Measurements from ENCODE around the gene GIMAP7. TPM values are rescaled to one million over a fixed set of nuclear protein-coding genes. Genes with fewer than 3 reads are reported as not detected.
"Not testable (repeated sequence)": the region's sequence is repeated elsewhere in the genome, so short reads cannot be mapped to it uniquely, and the experiment has no call there.

Gene GIMAP7
- total RNA-seq, 3 donors from 2014 or later (not counting 1 experiment from before 2014, with no cell fraction given), result 66.3 to 100 (median 67.6) TPM

DNA sequence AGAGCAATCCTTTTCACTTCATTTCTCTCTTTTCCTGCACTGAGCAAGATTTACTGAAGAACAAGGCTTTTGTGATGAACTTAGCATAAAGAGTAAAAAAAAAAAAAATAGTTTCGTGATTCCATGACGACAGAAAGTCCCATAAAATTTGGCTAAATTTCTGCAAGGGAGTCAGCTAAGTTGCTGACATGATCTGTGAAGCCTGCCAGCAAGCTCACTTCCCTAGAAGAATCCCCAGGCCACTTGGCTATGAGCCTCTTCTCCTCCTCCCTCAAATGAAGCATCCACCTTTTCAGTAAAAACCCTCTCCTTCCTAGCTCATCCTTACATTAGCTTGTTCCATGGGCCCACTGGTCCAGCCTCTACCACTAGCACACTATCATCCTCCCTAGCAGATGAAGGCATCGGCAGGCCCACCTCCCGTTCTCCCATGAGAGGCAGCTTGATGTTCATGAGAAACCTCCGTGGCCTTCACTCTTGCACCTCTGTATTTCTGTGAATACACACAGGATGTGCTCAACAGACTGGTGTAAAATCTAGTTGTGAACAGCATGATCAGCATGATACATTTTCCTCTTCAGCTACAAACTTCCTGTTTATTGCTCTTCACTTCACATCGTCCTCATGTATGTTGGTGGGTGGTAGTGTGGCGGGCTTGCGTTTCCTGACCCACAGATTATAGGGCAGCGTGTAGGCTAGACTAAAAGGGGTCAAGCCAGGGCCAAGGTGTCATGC, 33.3 kb upstream of the GIMAP7 start:
- peak overlapping the region; percentile 96 to 97 for H3K27ac Mint-ChIP-seq
- peak overlapping the region; percentile 83 for H3K4me3 Mint-ChIP-seq
- H3K36me3 Mint-ChIP-seq, result peaks cover 23% of the 10 kb centered on the region
- TF ChIP-seq, protein P1, sequence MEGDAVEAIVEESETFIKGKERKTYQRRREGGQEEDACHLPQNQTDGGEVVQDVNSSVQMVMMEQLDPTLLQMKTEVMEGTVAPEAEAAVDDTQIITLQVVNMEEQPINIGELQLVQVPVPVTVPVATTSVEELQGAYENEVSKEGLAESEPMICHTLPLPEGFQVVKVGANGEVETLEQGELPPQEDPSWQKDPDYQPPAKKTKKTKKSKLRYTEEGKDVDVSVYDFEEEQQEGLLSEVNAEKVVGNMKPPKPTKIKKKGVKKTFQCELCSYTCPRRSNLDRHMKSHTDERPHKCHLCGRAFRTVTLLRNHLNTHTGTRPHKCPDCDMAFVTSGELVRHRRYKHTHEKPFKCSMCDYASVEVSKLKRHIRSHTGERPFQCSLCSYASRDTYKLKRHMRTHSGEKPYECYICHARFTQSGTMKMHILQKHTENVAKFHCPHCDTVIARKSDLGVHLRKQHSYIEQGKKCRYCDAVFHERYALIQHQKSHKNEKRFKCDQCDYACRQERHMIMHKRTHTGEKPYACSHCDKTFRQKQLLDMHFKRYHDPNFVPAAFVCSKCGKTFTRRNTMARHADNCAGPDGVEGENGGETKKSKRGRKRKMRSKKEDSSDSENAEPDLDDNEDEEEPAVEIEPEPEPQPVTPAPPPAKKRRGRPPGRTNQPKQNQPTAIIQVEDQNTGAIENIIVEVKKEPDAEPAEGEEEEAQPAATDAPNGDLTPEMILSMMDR (IDR thresholded peaks at IDR 0.05), result no peak
- Histone ChIP-seq H3K27ac (ENCODE audit: low read length) (peak overlapping the region; percentile 89), H3K9me3 (ENCODE audit: control insufficient read depth, insufficient read depth, low read length) (no peaks in the 10 kb centered on the region), H3K4me1 (ENCODE audit: control insufficient read depth, insufficient read depth, low read length) (peaks cover 40% of the 10 kb centered on the region), H3K36me3 (ENCODE audit: control insufficient read depth, insufficient read depth, low read length) (peaks cover 25% of the 10 kb centered on the region), H3K4me3 (ENCODE audit: low read length) (no peak overlapping the region), H3K27me3 (ENCODE audit: control insufficient read depth, insufficient read depth, low read length) (no peaks in the 10 kb centered on the region)
- ATAC-seq (peak; percentile 86 to 94 (median 92)), DNase-seq (peak; percentile 58 to 79)
- no peaks in the 10 kb centered on the region for H3K27me3 Mint-ChIP-seq (ENCODE audit: low read depth in 2 of 2)
- peaks cover 84 to 89% of the 10 kb centered on the region in 2 donors for H3K4me1 Mint-ChIP-seq
- no peaks in the 10 kb centered on the region for H3K9me3 Mint-ChIP-seq
- intact Hi-C loops (cut with micrococcal nuclease), result loop anchor here (1.0 to 2.0 kb wide), 4 partner anchors 31 to 187 kb away; partner anchors contain the start of genes GIMAP7 and GIMAP8
- WGBS (ENCODE audit: insufficient coverage), result 25% methylated on average over 8 of the region's 9 CpGs

DNA sequence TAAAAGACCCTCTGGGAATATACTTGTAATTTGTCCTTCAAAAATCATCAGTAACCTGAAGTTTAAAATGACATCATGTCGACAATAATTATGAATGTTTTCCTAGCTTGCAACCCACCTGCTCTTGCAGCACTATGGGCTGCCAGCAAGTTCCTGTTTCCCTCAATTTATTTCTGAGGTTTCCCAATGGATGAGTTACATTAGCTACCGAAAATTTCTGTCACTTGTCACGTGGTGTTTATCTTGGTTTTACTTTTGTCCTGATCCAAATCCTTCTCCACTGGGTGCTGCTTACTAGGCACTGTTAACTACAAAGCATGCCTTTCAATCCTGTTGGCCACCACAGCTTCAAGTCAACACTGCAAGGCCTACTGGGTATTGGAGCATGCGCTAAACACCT, 32.8 kb upstream of the GIMAP7 start:
- peaks cover 17% of the 10 kb centered on the region for H3K36me3 Mint-ChIP-seq
- Histone ChIP-seq H3K36me3 (ENCODE audit: control insufficient read depth, insufficient read depth, low read length) (peaks cover 20% of the 10 kb centered on the region), H3K27ac (ENCODE audit: low read length) (peak overlapping the region; percentile 89)

DNA sequence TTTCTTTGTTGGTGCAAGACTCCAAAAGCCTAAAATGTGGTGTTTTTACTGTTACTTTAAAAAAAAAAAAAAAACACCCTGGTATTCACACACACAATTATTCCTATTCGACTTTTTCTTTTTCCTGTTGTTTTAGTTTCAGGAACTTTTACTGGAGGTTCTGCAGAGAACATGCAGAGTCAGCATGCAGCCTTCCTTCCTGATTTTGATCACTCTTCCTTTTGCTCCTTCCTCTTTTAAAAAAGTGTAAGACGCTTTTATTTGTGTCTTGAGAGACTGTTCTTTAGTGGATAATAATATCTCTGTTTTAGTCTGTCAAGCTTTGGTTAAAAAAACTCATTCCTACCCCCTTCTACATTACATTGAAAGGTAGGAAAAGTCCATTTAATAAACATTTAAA, 31.2 kb upstream of the GIMAP7 start:
- H3K9me3 ChIP-seq (ENCODE audit: control insufficient read depth, insufficient read depth, low read length); H3K4me3 ChIP-seq (ENCODE audit: low read length); H3K36me3 ChIP-seq (ENCODE audit: control insufficient read depth, insufficient read depth, low read length); intact Hi-C loops (cut with micrococcal nuclease); H3K27me3 ChIP-seq (ENCODE audit: control insufficient read depth, insufficient read depth, low read length); H3K9me3 Mint-ChIP-seq; ATAC-seq; H3K36me3 Mint-ChIP-seq; H3K27me3 Mint-ChIP-seq (ENCODE audit: low read depth in 2 of 2): not testable (repeated sequence)
- peak overlapping the region; percentile 50 for H3K27ac ChIP-seq (ENCODE audit: low read length)
- Mint-ChIP-seq H3K4me3 (peak overlapping the region; percentile 88), H3K27ac (peak overlapping the region; percentile 96 to 97), H3K4me1 (peaks cover 81 to 84% of the 10 kb centered on the region in 2 donors)
- WGBS (ENCODE audit: insufficient coverage), result 0% methylated on average over 1 of the region's 2 CpGs
- DNase-seq, result peak in 1 of 2 donors; percentile 24
- peaks cover 39% of the 10 kb centered on the region for H3K4me1 ChIP-seq (ENCODE audit: control insufficient read depth, insufficient read depth, low read length)

More for the DNA sequence above, 32.8 kb upstream of the GIMAP7 start:
- peaks cover 40% of the 10 kb centered on the region for H3K4me1 ChIP-seq (ENCODE audit: control insufficient read depth, insufficient read depth, low read length)
- DNase-seq, result peak in 1 of 2 donors; percentile 42
- Mint-ChIP-seq H3K4me1 (peaks cover 84 to 89% of the 10 kb centered on the region in 2 donors), H3K4me3 (peak overlapping the region; percentile 88), H3K27ac (peak overlapping the region; percentile 96 to 97), H3K9me3 (no peaks in the 10 kb centered on the region), H3K27me3 (ENCODE audit: low read depth in 2 of 2) (no peaks in the 10 kb centered on the region)
- WGBS (ENCODE audit: insufficient coverage), result 44% methylated on average over 4 of the region's 4 CpGs
- no peak overlapping the region for H3K4me3 ChIP-seq (ENCODE audit: low read length)
- intact Hi-C loops (cut with micrococcal nuclease), result loop anchor here (1.0 to 2.0 kb wide), 4 partner anchors 32 to 186 kb away; partner anchors contain the start of genes GIMAP7 and GIMAP8
- peak in 1 of 3 donors; percentile 0 for ATAC-seq
- H3K9me3 ChIP-seq (ENCODE audit: control insufficient read depth, insufficient read depth, low read length), result no peaks in the 10 kb centered on the region
- TF ChIP-seq, protein P1 (IDR thresholded peaks at IDR 0.05), result no peak
- H3K27me3 ChIP-seq (ENCODE audit: control insufficient read depth, insufficient read depth, low read length), result no peaks in the 10 kb centered on the region

DNA sequence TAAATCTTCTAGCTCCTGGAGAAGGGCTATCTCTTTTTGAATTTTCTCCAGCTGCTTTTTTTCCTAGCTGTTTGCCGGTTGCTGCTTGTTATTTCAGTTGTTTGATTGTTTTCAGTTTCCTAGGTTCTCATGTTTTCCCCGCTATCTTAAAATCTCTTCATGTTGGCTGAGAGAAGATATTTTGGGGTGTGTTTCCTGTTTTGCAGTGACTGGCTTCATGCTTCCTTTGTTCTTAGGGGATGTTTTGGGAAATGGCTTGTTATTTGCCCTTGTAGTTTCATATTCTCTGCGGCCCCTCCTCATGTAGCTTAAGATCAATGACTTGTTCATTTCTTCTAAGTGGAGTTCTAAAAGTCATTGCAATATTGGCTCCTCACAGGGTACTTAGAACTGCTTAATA, 30.6 kb upstream of the GIMAP7 start:
- H3K27me3 ChIP-seq (ENCODE audit: control insufficient read depth, insufficient read depth, low read length); H3K9me3 ChIP-seq (ENCODE audit: control insufficient read depth, insufficient read depth, low read length); H3K27me3 Mint-ChIP-seq (ENCODE audit: low read depth in 2 of 2); intact Hi-C loops (cut with micrococcal nuclease); H3K36me3 ChIP-seq (ENCODE audit: control insufficient read depth, insufficient read depth, low read length); H3K4me3 ChIP-seq (ENCODE audit: low read length); ATAC-seq; H3K9me3 Mint-ChIP-seq; H3K36me3 Mint-ChIP-seq: not testable (repeated sequence)
- peak overlapping the region; percentile 96 to 97 for H3K27ac Mint-ChIP-seq
- peaks cover 76 to 79% of the 10 kb centered on the region in 2 donors for H3K4me1 Mint-ChIP-seq
- WGBS (ENCODE audit: insufficient coverage), result 0% methylated on average over 3 of the region's 3 CpGs
- DNase-seq, result peak in 1 of 2 donors; percentile 75
- H3K27ac ChIP-seq (ENCODE audit: low read length), result peak overlapping the region; percentile 50
- H3K4me1 ChIP-seq (ENCODE audit: control insufficient read depth, insufficient read depth, low read length), result peaks cover 37% of the 10 kb centered on the region
- peak overlapping the region; percentile 88 for H3K4me3 Mint-ChIP-seq
